Stimulated activated CD4-positive, alpha-beta T cell treated with anti-CD3 and anti-CD28 coated beads, Interleukin-1b, Interleukin-23, amount 100 ng/mL, for 24 hours (primary cell): Measurements from ENCODE around the gene ZNF599.
A peak's percentile ranks its signal among the peaks of the same experiment; 100 is the strongest.

Experiments
- DNase-seq, 4 experiments: peaks; one replicate each; pipeline ENCODE4 v3.0.0-alpha.2; 2020; ENCODE audit warnings: low read depth in 4 of 4, low spot score in 1 of 4

The ZNF599 gene

DNA sequence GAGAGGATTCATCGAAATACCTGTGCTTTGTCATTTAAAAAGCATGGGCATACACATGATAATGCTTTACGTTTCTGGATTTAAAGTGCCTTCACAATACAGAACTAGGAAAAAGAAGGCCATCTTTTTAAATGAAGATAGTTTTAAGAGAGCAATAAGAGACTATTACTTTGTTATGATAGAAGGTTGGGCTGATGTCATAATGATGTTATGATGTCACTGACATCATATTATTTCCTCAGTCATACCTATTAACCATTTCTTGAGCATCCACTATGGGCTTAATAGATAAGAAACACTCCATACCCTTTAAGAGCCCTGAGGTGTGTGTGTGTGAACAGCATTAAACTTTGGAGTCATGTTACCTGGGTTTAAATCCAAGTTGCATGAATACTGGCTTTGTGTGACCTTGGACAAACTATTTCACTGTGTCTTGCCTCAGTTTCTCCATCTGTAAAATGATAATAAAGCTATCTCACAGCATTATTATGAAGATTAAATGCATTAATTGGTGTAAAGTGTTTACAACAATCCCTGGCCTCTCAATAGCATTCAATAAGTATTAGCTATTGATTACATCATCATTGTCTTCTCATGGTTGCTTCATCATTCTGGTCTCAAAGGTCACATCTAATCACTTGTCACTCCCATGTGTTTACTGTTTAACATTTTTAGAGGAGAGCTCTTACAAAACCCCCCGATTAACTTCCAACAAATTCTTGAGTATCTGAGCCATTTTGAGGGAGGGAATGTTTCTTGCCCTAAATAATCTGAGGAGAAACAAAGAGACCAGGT lies 27.9 kb downstream of the ZNF599 start:
- no peak for DNase-seq

DNA sequence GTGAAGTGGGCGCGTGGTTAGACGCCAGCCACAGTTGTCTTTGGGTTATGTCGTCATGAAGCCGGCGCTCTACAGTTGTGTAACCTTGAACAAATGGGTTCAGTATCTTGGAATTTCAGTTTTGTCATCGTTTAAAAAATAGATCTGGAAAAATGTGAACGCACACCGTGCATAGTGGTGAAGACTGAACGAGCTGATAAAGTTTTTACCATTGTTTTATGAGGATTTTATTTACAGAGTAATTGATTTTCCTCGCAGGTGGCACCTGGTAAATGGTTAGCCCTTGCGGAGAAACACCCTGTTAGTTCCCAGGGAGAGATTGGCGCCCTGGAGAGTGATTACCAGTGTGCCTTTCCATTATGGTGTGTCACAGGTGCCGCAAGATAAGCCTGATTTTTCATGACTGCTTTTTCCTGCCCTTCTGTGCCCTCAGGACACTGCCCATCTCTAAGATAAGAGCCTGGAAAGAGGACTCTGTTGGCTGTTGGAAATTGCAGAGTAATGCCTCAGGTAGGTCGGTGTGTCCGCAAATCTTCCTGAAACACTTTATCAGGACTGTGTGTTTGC lies 38.4 kb downstream of the ZNF599 start:
- no peak for DNase-seq

DNA sequence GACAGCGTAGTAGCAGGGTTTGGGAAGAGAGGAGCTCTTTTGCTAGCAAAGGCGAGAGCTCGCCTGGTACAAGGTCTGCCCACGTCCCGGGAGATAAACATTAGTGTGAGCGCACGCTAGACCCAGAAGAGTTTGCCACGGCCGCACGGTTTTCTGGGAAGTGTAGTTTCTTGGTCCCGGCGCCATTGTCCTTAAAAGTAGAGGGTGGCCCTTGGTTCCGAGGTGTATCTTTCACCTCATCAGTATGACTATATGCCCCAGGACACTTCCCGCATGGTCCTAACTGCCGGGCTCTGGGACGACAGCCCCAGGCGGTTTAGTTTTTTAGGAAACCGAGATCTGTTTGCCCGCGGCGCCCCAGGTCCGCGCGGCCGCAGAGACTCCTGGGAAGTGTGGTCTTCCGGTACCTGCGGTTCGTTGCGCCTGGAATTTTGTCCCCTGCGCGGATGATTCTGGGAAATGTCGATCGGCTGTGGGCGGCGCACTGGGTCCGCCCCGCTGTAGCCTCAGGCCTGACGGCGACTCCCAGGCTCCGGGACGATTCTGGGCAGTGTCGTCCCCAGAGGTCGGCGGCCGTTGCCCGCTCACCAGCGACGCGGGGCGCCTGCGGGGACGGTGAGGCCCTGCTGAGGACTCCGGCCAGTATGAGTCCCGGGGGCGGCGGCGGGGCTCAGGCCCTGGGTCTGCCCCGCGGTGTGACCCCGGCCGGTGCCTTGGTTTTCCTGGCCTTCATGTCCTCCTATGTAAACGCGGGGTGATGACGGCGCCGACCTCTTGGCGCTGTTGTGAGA lies 39.1 kb downstream of the ZNF599 start, which contains the start of gene ZNF181:
Gene ZNF181 (plus strand): TSS at position 498 of the 791 bp plus-strand sequence. CDS start 795 bp downstream, outside the sequence.
- DNase-seq, result peak; percentile 59 to 73 (median 67)

DNA sequence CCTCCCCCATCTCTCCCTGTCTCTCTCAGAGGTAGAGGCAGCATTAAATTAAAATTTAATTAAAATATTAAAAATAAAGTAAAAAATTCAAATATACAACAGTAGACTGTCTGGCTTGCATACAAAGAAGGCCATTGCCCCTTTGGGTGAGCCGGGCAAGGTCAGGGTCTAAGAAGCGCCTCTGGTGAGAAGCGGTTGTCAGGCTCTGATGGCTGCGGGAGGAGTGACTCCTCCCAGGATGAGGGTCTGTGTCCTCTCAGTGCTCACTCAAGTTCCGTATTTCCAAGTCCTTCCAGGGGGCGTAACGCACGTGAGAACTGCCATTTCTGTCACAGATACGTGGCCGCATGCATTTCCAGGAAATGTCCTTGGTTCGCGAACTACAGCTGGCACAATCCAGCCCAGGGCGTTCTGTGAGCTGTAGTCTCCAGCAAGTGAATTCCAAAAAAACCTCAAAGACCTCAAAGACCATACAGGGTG lies 39.7 kb downstream of the ZNF599 start:
- DNase-seq, result no peak

DNA sequence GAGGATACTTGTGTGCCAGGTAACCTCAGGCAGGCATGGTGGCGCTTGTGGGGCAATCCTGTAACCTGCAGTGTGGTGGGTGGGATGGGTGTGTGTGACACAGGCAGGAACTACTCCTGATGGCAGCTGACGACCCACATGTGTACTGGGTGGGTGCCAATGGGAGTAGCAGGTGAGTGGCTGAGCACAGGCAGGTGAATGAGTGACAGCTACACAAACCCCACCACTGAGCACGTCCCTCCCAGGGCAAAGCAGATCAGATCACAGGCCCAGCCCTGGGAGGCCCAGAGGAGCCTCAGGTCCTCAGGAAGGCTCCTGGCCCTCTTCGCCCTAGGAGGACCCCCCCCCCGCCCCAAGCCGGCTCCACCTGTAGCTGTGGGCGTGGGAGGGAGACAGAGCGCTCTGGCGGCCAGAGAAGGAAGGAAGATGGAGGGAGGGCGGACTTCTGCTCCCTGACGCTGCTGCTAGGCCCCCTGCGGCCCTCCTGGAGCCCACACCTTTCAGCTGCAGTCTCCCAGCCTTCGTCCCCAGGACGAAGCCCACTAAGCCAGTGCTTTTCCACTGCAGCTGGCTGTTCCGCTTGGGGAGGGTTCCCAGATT lies 40.3 kb downstream of the ZNF599 start:
- no peak for DNase-seq

DNA sequence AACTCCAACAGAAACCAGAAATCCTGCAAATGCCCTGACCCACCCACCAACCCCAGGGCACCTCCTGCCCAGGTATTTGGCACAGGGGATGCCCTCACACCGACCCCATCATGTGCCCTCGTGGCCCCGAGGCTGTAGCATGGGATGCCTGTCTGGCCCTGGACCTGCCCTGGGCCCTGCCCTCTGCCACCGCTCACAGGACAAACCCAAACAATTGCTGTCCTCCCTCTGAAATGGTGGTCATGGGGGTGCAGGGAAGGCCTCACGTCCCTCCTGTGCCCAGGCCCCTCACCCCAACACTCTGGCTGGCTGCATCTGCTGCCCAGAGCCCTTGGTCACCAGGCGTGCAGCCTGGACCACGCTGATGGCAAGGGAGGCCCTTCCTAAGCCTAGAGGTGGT lies 41.1 kb downstream of the ZNF599 start:
- no peak for DNase-seq

DNA sequence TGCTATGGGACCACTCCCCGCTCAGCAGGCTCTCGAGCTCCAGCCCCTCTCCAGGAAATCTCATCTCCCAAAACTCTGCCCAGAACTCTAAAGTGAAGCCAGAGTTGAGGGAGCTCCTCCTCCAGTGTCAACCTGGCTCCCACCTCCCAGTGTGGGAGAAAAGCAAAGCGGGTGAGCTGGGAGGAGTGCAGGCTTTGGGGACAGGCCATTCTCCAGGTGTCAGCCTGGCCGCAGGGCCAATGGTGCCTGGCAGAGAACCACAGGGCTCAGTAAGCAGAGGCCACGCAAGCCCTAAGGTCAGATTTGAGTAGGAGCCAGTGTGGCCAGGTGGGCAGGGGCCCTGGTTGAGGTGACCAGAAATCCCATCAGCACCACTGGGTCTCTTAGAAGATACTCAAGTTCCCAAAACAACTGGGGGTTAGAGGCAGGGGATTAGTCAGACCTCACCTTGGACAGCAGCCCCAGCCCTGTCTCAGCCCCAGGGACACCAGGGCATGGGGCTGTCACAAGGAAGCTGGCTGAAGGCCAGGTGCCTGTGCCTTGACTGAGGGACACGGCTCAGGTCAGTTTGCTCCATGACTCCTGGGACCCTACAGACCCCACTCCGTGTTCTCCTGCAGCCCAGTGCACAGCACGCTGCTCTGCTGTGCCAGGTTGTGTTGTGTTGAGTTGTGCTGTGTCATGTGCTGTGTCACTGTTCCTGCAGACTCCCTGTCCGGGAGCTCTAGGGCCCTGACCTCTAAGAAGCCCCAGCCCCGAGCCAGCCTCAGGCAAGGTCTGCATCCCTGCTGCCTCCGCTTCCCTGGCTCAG lies 41.8 kb downstream of the ZNF599 start:
- no peak for DNase-seq

DNA sequence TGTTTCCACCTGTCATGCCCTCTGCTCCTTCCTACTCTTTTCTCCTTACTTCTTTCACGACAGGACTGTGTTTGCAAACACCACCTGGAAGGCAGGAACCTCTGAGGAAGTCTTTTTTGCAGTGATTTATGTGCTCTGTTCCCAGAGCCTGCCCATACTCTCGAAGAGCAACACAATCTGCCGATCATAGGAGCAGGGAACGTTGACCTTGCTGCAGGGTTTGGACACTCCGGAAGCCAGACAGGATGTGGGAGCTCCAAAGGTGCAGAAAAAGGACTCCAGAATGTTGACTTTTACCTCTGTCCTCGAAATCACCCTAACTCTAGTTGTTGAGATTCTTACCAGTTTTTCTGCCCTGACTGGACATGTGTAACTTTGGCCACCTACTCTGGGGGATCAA lies 47.6 kb downstream of the ZNF599 start:
- DNase-seq, result no peak

DNA sequence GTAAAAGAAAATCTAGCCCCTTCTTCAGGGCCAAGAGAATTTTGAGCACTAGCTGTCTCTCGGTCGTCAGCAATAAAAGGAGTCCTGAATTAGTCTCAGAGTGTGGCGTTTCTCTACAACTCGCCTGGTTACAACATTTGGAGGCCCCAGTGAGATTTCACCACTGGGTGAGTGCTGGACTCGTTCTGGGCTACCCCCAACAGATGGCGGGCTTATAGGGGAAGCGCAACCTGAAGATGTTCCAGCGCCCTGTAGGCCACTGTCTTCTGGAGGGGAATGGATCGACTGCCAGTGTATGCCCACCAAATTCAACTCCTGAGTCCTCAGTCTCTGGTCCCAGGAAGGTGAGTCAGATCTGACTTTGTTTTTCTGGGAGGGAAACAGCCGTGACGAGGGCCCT lies 50.7 kb downstream of the ZNF599 start:
- no peak for DNase-seq

DNA sequence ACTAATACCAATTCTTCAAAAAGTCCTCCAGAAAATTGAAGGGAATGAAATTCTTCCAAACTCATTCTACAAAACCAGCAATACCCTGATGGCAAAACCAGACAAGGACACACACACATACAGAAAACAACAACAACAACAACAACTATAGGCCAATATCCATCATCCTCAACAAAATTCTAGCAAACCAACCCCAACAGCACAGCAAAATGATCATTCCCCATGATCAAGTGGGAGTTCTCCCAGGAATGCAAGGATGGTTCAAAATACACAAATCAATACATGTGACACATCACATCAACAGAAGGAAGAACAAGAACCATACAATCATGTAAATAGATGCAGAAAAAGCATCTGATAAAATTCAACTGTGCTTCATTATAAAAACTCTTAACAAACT lies 57.7 kb downstream of the ZNF599 start:
- DNase-seq, result no peak

DNA sequence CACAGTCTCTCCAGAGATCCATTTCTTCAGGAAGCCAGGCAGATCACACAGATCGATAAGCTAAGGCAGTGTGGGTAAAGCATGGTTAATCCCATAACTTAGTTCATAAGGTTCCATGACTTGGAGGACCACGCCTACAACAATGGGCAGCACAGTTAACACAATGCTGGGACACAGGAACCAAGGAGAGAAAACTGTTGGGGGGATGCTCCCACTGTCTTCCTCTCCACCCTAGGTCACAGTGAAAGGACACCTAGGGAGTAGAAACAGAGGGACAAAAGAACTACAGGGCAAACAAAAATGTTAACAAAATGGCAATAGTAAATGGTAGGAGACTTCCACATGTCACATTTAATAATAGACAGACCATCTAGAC lies 59.8 kb downstream of the ZNF599 start:
- DNase-seq, result no peak

DNA sequence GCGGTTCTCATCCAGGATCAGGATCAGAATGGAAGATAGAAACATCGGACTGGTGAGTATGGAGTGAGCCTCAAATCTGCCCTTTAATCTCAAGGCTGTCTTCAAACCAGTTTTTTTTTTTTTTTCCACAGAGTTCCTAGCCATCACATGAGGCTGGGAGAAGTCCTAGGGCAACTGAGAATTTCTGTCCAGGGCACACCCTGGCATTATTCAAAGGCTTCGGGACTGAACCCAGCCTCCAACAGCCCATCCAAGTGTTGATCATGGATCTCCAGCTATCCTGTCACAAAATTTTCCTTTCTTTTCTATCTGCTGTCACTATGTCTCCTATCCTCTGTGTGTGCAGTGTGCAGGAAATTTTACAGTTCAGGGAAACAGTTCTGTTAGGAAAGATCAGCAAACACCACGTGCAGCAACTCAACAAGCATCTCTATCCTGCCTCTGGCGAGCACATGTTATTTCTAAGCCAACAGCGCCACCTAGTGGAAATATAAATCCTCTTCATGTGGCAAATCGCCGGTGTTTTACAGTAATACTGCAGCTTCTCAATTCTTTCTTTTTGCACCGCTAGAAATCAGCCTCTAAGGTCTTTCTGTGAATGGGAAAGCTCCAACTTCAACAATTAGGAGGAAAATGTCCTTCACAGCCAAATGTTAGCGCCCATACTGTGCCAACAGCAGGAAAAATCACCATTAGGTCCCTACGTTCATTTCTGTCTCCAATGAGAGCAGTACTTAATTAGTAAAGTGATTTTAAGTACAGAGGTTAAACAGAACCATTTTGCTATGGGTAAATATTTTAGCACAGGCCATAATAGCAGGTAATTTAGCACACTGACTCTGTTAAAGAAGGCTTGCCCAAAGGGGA lies 60.4 kb downstream of the ZNF599 start:
- peak; percentile 16 to 42 (median 32) for DNase-seq

DNA sequence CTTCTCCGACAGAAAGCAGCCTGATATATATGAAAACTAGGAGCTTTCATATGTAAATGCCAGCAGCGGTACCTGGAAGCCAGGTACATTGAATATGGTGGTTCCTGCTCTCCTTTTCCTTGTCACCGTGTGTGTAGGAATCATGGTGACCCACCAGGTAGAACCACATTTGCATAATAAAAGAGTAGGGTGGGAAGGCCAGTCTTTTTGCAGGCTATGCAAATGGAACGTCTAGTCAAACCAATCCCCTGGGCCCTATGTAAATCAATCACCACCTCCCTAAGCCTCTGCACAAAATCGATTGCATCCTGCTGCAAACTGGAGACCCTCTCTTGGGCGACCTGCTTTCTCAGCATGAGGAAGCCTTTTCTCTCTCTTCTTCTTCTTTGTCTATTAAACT lies 61.1 kb downstream of the ZNF599 start:
- no peak for DNase-seq
